ENCODE data around the gene PIK3R5. TPM values are rescaled to one million over a fixed set of nuclear protein-coding genes. Genes with fewer than 3 reads are reported as not detected.
A peak's percentile ranks its signal among the peaks of the same experiment; 100 is the strongest.

The PIK3R5 gene
- total and polyA plus RNA-seq, 2 donors (not counting 1 experiment from before 2014, with no cell fraction given), result 63.1 to 70.0 TPM

GRCh38 chr17:9003355-9004131, 38.0 kb upstream of the PIK3R5 start:
- 3% methylated on average over 82 of the region's 90 CpGs for WGBS (ENCODE audit: insufficient coverage)
- peak overlapping the region; percentile 93 for H3K4me2 ChIP-seq (replicated peaks; ENCODE audit: low read depth, low read length, poor library complexity, severe bottlenecking)
- no peak for TF ChIP-seq CTCF (IDR thresholded peaks at IDR 0.05)
- peak; percentile 93 for TF ChIP-seq EZH2 (IDR thresholded peaks at IDR 0.05; ENCODE audit: borderline replicate concordance, insufficient read depth, low read depth, low read length, poor library complexity, severe bottlenecking)

More at GRCh38 chr17:9003355-9004131, 38.0 kb upstream of the PIK3R5 start:
- no peaks in the 10 kb centered on the region for H3K9me3 Mint-ChIP-seq (ENCODE audit: insufficient read depth)
- Histone ChIP-seq H3K4me1 (ENCODE audit: control insufficient read depth in 2 of 2, insufficient read depth in 2 of 2, low read length in 2 of 2) (peaks cover 32 to 34% of the 10 kb centered on the region in 2 donors), H3K27ac (ENCODE audit: low read length in 2 of 2) (no peak overlapping the region), H2AFZ (ENCODE audit: insufficient read depth, low read depth, low read length, poor library complexity, severe bottlenecking) (peak overlapping the region; percentile 68), H4K20me1 (ENCODE audit: control insufficient read depth, insufficient read depth, low read length, poor library complexity, severe bottlenecking) (no peaks in the 10 kb centered on the region), H3K4me3 (ENCODE audit: control extremely low read depth in 1 of 5, extremely low read depth in 1 of 5, insufficient read depth in 1 of 5, low read depth in 2 of 5, low read length in 4 of 5) (peak overlapping the region in 4 of 5 experiments; percentile 11 to 47 (median 40)), H3K9ac (ENCODE audit: low read length) (peak overlapping the region; percentile 53), H3K79me2 (ENCODE audit: control insufficient read depth, insufficient read depth, low read length) (no peaks in the 10 kb centered on the region), H3K9me3 (ENCODE audit: control extremely low read depth in 1 of 3, control insufficient read depth in 2 of 3, insufficient read depth in 1 of 3, low read length in 2 of 3) (peaks cover 0 to 26% (median 0%) of the 10 kb centered on the region in 3 donors), H3K27me3 (replicated peaks in 1 of 4; ENCODE audit: control extremely low read depth in 1 of 4, control insufficient read depth in 3 of 4, insufficient read depth in 4 of 4, low read length in 3 of 4) (peaks cover 0 to 55% (median 29%) of the 10 kb centered on the region in 4 experiments), H3K36me3 (replicated peaks in 1 of 2; ENCODE audit: control extremely low read depth in 1 of 2, control insufficient read depth in 1 of 2, extremely low read depth in 1 of 2, insufficient read depth in 2 of 2, low read length in 1 of 2) (no peaks in the 10 kb centered on the region)
- peaks cover 29% of the 10 kb centered on the region for H3K4me1 Mint-ChIP-seq
- peak; percentile 39 for DNase-seq
- intact Hi-C loops (cut with micrococcal nuclease), result loop anchor here (2.0 kb wide), 1 partner anchor 17 kb away; the partner anchor contains the start of gene NTN1
- H3K27me3 Mint-ChIP-seq, result peaks cover 50% of the 10 kb centered on the region
- no peak for ATAC-seq (ENCODE audit: low read depth)
- no peak overlapping the region for H3K27ac Mint-ChIP-seq
- ChIA-PET POLR2A (interaction anchor here (1.3 kb wide), 1 partner anchor 17 kb away, joined by 3 read pairs; no protein-coding TSS in a partner anchor), CTCF (interaction anchor here (0.7 to 2.7 kb wide), 6 partner anchors 15 to 1133 kb away, joined by 3 to 13 read pairs (median 4); partner anchors contain the start of gene PIK3R5)
- H3K4me3 Mint-ChIP-seq, result peak overlapping the region; percentile 67

Measured in B cell (primary cell).